Large intestine (tissue), 12 donors: Measurements from ENCODE around the gene SFRP5. TPM values are rescaled to one million over a fixed set of nuclear protein-coding genes. Genes with fewer than 3 reads are reported as not detected.

ENCODE experiments used
- DNase-seq, 2 donors: peaks; one replicate each; pipeline versions ENCODE4 v3.0.0 to v3.0.0-alpha.2; 2013
- H3K27ac ChIP-seq: one replicate; pipeline ENCODE4 v1.5.1; 2013; ENCODE audit warnings: low read length
- H3K27me3 ChIP-seq: 2 replicates; pipeline ENCODE4 v1.6.1; 2013; ENCODE audit warnings: low read length; ENCODE audit not compliant: control insufficient read depth, insufficient read depth
- H3K36me3 ChIP-seq: 2 replicates; pipeline ENCODE4 v1.6.1; 2013; ENCODE audit warnings: low read length; ENCODE audit not compliant: control insufficient read depth, insufficient read depth
- H3K4me1 ChIP-seq: one replicate; pipeline ENCODE4 v1.6.1; 2013; ENCODE audit warnings: low read length; ENCODE audit not compliant: control insufficient read depth, insufficient read depth
- H3K4me3 ChIP-seq: one replicate; pipeline ENCODE4 v1.5.1; 2013; ENCODE audit warnings: low read length
- H3K9me3 ChIP-seq: one replicate; pipeline ENCODE4 v1.6.1; 2013; ENCODE audit warnings: mild to moderate bottlenecking, low read depth, low read length, moderate library complexity; ENCODE audit not compliant: control insufficient read depth
- WGBS: methylation state at CpG from one replicate; pipeline ENCODE4 v1.1.5; 2013; ENCODE audit warnings: low lambda C conversion rate; ENCODE audit not compliant: insufficient coverage; 5-methylcytosine and 5-hydroxymethylcytosine counted together
- long read RNA-seq, 11 donors: transcript quantifications; one replicate each; lab custom pipeline, GENCODE V29; 2026
- polyA plus RNA-seq: library from polyadenylated mRNA; unstranded; fragments of 120-200 nt; gene quantifications from one replicate; pipeline ENCODE4 v1.2.1, GENCODE V29; 2013

The SFRP5 gene
- polyA plus RNA-seq = 25.0 TPM
- long read RNA-seq, donor 1, transcript SFRP5-201 (3 exons, 1,836 nt) = major isoform, 13 of 13 reads
- long read RNA-seq, donor 1, partial matches to known transcripts = 0 of 13 reads
- long read RNA-seq, donor 1, other reads (novel, unspliced or antisense) = 0 of 13 reads
- long read RNA-seq, donor 2, transcript SFRP5-201 (3 exons, 1,836 nt) = major isoform, 9 of 17 reads
- long read RNA-seq, donor 2, partial matches to known transcripts = 8 of 17 reads
- long read RNA-seq, donor 2, other reads (novel, unspliced or antisense) = 0 of 17 reads
- long read RNA-seq, donor 3 = 0 reads
- long read RNA-seq, donor 4, partial matches to known transcripts = 0 of 1 reads
- long read RNA-seq, donor 4, other reads (novel, unspliced or antisense) = 0 of 1 reads
- long read RNA-seq, donor 5 = 0 reads
- long read RNA-seq, donor 6, transcript SFRP5-201 (3 exons, 1,836 nt) = major isoform, 14 of 14 reads
- long read RNA-seq, donor 6, partial matches to known transcripts = 0 of 14 reads
- long read RNA-seq, donor 6, other reads (novel, unspliced or antisense) = 0 of 14 reads
- long read RNA-seq, donor 7 = 0 reads
- long read RNA-seq, donor 8, transcript SFRP5-201 (3 exons, 1,836 nt) = major isoform, 7 of 7 reads
- long read RNA-seq, donor 8, partial matches to known transcripts = 0 of 7 reads
- long read RNA-seq, donor 8, other reads (novel, unspliced or antisense) = 0 of 7 reads
- long read RNA-seq, donor 9, transcript SFRP5-201 (3 exons, 1,836 nt) = major isoform, 8 of 8 reads
- long read RNA-seq, donor 9, partial matches to known transcripts = 0 of 8 reads
- long read RNA-seq, donor 9, other reads (novel, unspliced or antisense) = 0 of 8 reads
- long read RNA-seq, donor 10, transcript SFRP5-201 (3 exons, 1,836 nt) = major isoform, 28 of 28 reads
- long read RNA-seq, donor 10, partial matches to known transcripts = 0 of 28 reads
- long read RNA-seq, donor 10, other reads (novel, unspliced or antisense) = 0 of 28 reads
- long read RNA-seq, donor 11 = 0 reads

- peak; percentile 57 to 80 for DNase-seq
- Histone ChIP-seq H3K36me3 (peaks cover 1% of the 10 kb centered on the region), H3K9me3 (no peaks in the 10 kb centered on the region), H3K4me1 (peaks cover 20% of the 10 kb centered on the region), H3K27ac (peak within 1 kb of the TSS; percentile 28), H3K4me3 (peak within 1 kb of the TSS; percentile 53), H3K27me3 (peaks cover 30% of the 10 kb centered on the region)
- WGBS = 0% methylated on average over 8 of the region's 44 CpGs
These were observed at the start of gene SFRP5 for GRCh38 chr10:97771913-97772823. SFRP5 (minus strand) TSS chr10:97771999; CDS start chr10:97771833, 166 bp downstream.

- 100% methylated on average over 5 of the region's 8 CpGs for WGBS
- H3K27ac ChIP-seq = no peak overlapping the region
- DNase-seq = no peak
- H3K4me1 ChIP-seq = no peaks in the 10 kb centered on the region
- H3K36me3 ChIP-seq = no peaks in the 10 kb centered on the region
- no peaks in the 10 kb centered on the region for H3K9me3 ChIP-seq
- peaks cover 3% of the 10 kb centered on the region for H3K27me3 ChIP-seq
- H3K4me3 ChIP-seq = no peak overlapping the region
These were observed 48.4 kb upstream of the SFRP5 start for GRCh38 chr10:97820096-97820704.

- Histone ChIP-seq H3K4me1 (no peaks in the 10 kb centered on the region), H3K4me3 (no peak overlapping the region), H3K27ac (no peak overlapping the region), H3K9me3 (no peaks in the 10 kb centered on the region), H3K36me3 (no peaks in the 10 kb centered on the region), H3K27me3 (peaks cover 3% of the 10 kb centered on the region)
- no peak for DNase-seq
These were observed 46.8 kb upstream of the SFRP5 start for GRCh38 chr10:97818572-97818971.

- no peak overlapping the region for H3K4me3 ChIP-seq
- DNase-seq = no peak
- H3K27me3 ChIP-seq = peaks cover 3% of the 10 kb centered on the region
- H3K27ac ChIP-seq = no peak overlapping the region
- no peaks in the 10 kb centered on the region for H3K36me3 ChIP-seq
- no CpG with 5 or more reads among the region's 4 CpGs for WGBS
- H3K4me1 ChIP-seq = no peaks in the 10 kb centered on the region
- no peaks in the 10 kb centered on the region for H3K9me3 ChIP-seq
These were observed 44.8 kb upstream of the SFRP5 start for GRCh38 chr10:97816609-97817008.

GRCh38 chr10:97814996-97815395, 43.2 kb upstream of the SFRP5 start:
- Histone ChIP-seq H3K27ac (no peak overlapping the region), H3K36me3 (no peaks in the 10 kb centered on the region), H3K9me3 (no peaks in the 10 kb centered on the region), H3K27me3 (peaks cover 3% of the 10 kb centered on the region), H3K4me3 (no peak overlapping the region), H3K4me1 (peaks cover 5% of the 10 kb centered on the region)
- WGBS = no CpG with 5 or more reads among the region's 5 CpGs
- DNase-seq = no peak

GRCh38 chr10:97813311-97813710, 41.5 kb upstream of the SFRP5 start:
- Histone ChIP-seq H3K36me3 (no peaks in the 10 kb centered on the region), H3K27ac (no peak overlapping the region), H3K4me3 (no peak overlapping the region), H3K27me3 (no peaks in the 10 kb centered on the region), H3K4me1 (peaks cover 5% of the 10 kb centered on the region), H3K9me3 (no peaks in the 10 kb centered on the region)
- WGBS = 53% methylated on average over 2 of the region's 3 CpGs
- no peak for DNase-seq

- H3K27me3 ChIP-seq = no peaks in the 10 kb centered on the region
- no peak overlapping the region for H3K4me3 ChIP-seq
- DNase-seq = no peak
- no peak overlapping the region for H3K27ac ChIP-seq
- no peaks in the 10 kb centered on the region for H3K9me3 ChIP-seq
- peaks cover 5% of the 10 kb centered on the region for H3K4me1 ChIP-seq
- no peaks in the 10 kb centered on the region for H3K36me3 ChIP-seq
- 100% methylated on average over 1 of the region's 8 CpGs for WGBS
These were observed 40.9 kb upstream of the SFRP5 start for GRCh38 chr10:97812696-97813095.

- H3K4me1 ChIP-seq = peaks cover 5% of the 10 kb centered on the region
These were observed 40.2 kb upstream of the SFRP5 start for GRCh38 chr10:97811958-97812357.

GRCh38 chr10:97810446-97810845, 38.6 kb upstream of the SFRP5 start:
- no peaks in the 10 kb centered on the region for H3K9me3 ChIP-seq
- H3K27ac ChIP-seq = peak overlapping the region; percentile 82
- WGBS = 20% methylated on average over 1 of the region's 7 CpGs
- peak; percentile 83 to 91 for DNase-seq
- no peak overlapping the region for H3K4me3 ChIP-seq
- no peaks in the 10 kb centered on the region for H3K36me3 ChIP-seq
- no peaks in the 10 kb centered on the region for H3K27me3 ChIP-seq
- H3K4me1 ChIP-seq = peaks cover 5% of the 10 kb centered on the region

More at GRCh38 chr10:97811958-97812357, 40.2 kb upstream of the SFRP5 start:
- WGBS = no CpG with 5 or more reads among the region's 3 CpGs
- H3K27me3 ChIP-seq = no peaks in the 10 kb centered on the region
- H3K36me3 ChIP-seq = no peaks in the 10 kb centered on the region
- no peak overlapping the region for H3K4me3 ChIP-seq
- no peak overlapping the region for H3K27ac ChIP-seq
- no peak for DNase-seq
- no peaks in the 10 kb centered on the region for H3K9me3 ChIP-seq
